ENCODE data around the gene PIK3CG.

DNA sequence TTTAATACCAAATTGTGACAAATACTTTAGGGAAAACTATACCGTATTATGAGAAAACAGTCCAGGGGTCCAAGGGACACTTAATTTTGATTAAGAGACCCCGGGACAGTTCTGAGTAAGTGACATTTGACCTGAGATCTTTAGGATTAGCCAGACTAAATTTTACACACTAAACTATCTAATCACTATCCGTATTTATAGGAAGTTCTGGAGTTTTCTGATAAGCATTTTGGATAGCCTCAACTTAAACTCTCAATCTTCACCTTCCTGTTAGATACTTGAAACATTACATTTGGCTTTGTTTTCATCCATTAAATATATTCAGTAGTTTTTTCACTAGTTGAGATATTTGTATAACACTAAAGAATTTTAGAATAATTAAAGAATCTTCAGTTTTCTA is 5.4 kb downstream of the PIK3CG start:
- no peak for TF ChIP-seq POLR2A (IDR thresholded peaks at IDR 0.05)
- TF ChIP-seq, protein P1, sequence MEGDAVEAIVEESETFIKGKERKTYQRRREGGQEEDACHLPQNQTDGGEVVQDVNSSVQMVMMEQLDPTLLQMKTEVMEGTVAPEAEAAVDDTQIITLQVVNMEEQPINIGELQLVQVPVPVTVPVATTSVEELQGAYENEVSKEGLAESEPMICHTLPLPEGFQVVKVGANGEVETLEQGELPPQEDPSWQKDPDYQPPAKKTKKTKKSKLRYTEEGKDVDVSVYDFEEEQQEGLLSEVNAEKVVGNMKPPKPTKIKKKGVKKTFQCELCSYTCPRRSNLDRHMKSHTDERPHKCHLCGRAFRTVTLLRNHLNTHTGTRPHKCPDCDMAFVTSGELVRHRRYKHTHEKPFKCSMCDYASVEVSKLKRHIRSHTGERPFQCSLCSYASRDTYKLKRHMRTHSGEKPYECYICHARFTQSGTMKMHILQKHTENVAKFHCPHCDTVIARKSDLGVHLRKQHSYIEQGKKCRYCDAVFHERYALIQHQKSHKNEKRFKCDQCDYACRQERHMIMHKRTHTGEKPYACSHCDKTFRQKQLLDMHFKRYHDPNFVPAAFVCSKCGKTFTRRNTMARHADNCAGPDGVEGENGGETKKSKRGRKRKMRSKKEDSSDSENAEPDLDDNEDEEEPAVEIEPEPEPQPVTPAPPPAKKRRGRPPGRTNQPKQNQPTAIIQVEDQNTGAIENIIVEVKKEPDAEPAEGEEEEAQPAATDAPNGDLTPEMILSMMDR (IDR thresholded peaks at IDR 0.05): no peak
